Common myeloid progenitor, CD34-positive (primary cell): ENCODE data around the gene AK1.
A peak's percentile ranks its signal among the peaks of the same experiment; 100 is the strongest.

Experiments used
- CTCF ChIA-PET: fragments of 350-600 bp; sonication (Branson Sonifier 250); formaldehyde crosslinking; loops from one replicate; lab custom pipeline; 2021; ENCODE audit warnings: antibody characterized with exemption; lab: Charles Lee
- POLR2A ChIA-PET: fragments of 350-600 bp; sonication (Branson Sonifier 250); formaldehyde crosslinking; loops from one replicate; lab custom pipeline; 2021; ENCODE audit warnings: antibody characterized with exemption; lab: Charles Lee
- DNase-seq, 3 donors: peaks; one replicate each; pipeline versions ENCODE4 v3.0.0 to v3.0.0-alpha.2; 2013
- H3K27ac ChIP-seq, 2 experiments: 1 replicate in 1 of 2; 2 replicates in 1 of 2; pipeline ENCODE4 v1.7.0; 2013; ENCODE audit warnings: inconsistent platforms in 2 of 2, low read length in 2 of 2, mild to moderate bottlenecking in 2 of 2, low read depth in 1 of 2, moderate library complexity in 1 of 2; ENCODE audit not compliant: severe bottlenecking in 2 of 2, insufficient read depth in 1 of 2, poor library complexity in 1 of 2
- H3K27me3 ChIP-seq, 5 experiments: replicated peaks in 2 of 5; 1 replicate in 3 of 5; 2 replicates in 2 of 5; pipeline versions ENCODE4 v1.6.1 to v1.7.0; 2013; ENCODE audit warnings: low read length in 4 of 5, mild to moderate bottlenecking in 2 of 5, moderate library complexity in 2 of 5, inconsistent platforms in 1 of 5; ENCODE audit not compliant: insufficient read depth in 5 of 5, control insufficient read depth in 4 of 5
- H3K36me3 ChIP-seq, 4 experiments: 1 replicate in 2 of 4; 2 replicates in 2 of 4; pipeline versions ENCODE4 v1.6.1 to v1.7.0; 2013; ENCODE audit warnings: low read length in 3 of 4, control low read depth in 1 of 4, mild to moderate bottlenecking in 1 of 4; ENCODE audit not compliant: control insufficient read depth in 4 of 4, insufficient read depth in 4 of 4
- H3K4me1 ChIP-seq, 4 experiments: 1 replicate in 3 of 4; 2 replicates in 1 of 4; pipeline versions ENCODE4 v1.6.1 to v1.7.1; 2013; ENCODE audit warnings: low read length in 3 of 4, mild to moderate bottlenecking in 3 of 4, control low read depth in 1 of 4, inconsistent platforms in 1 of 4, moderate library complexity in 1 of 4; ENCODE audit not compliant: control insufficient read depth in 4 of 4, insufficient read depth in 4 of 4; ENCODE audit errors: control extremely low read depth in 1 of 4
- H3K4me3 ChIP-seq, 7 experiments: 1 replicate in 4 of 7; 2 replicates in 3 of 7; pipeline versions ENCODE4 v1.5.1 to v1.7.0; 2013; ENCODE audit warnings: mild to moderate bottlenecking in 7 of 7, low read length in 6 of 7, moderate library complexity in 6 of 7, inconsistent platforms in 2 of 7, low read depth in 2 of 7, control low read depth in 1 of 7; ENCODE audit not compliant: insufficient read depth in 4 of 7, control insufficient read depth in 1 of 7; ENCODE audit errors: extremely low read depth in 1 of 7
- H3K9me3 ChIP-seq, 5 experiments: 1 replicate in 4 of 5; 2 replicates in 1 of 5; pipeline versions ENCODE4 v1.6.1 to v1.7.1; 2013; ENCODE audit warnings: low read length in 4 of 5, mild to moderate bottlenecking in 2 of 5, inconsistent platforms in 1 of 5, low read depth in 1 of 5, moderate library complexity in 1 of 5; ENCODE audit not compliant: control insufficient read depth in 4 of 5, insufficient read depth in 2 of 5; ENCODE audit errors: control extremely low read depth in 1 of 5
- WGBS: methylation state at CpG from one replicate; pipeline ENCODE4 v1.1.5; 2013; ENCODE audit not compliant: insufficient coverage; 5-methylcytosine and 5-hydroxymethylcytosine counted together

The AK1 gene

DNA sequence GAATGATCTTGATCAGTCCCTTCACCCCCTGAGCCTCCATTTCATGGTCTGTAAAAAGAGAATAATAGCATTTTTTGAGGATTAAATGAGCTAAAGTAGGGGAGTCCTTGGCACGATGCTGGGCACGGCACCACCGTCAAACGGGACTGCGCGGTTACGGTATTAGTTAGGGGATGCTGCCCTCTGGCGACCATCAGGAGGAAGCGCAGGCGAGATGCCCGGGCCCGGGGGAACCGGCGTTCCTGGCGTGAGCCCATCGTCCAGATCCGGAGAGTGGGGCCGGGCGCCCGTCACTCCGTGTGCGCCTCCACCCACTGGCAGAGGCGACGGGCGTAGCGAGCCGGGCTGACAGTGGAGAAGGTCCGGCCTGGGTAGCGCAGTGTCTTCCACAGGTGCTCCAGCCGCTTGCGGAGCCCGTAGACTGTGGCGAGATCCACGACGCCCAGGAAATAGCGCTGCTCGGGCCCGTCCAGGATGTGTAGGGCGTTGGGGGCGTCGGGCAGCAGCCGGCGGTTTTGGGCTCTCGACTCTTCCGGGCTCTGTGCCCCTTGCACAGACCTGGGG lies 44.2 kb upstream of the AK1 start:
- Histone ChIP-seq H3K27me3 (peaks cover 0 to 26% (median 8%) of the 10 kb centered on the region in 5 experiments), H3K4me1 (peaks cover 2 to 36% (median 34%) of the 10 kb centered on the region in 4 experiments), H3K4me3 (peak overlapping the region in 3 of 7 experiments; percentile 4 to 58 (median 56)), H3K36me3 (no peaks in the 10 kb centered on the region), H3K9me3 (no peaks in the 10 kb centered on the region), H3K27ac (no peak overlapping the region)
- CTCF ChIA-PET: interaction anchor here (0.6 to 5.7 kb wide), 38 partner anchors 8 to 427 kb away, joined by 3 to 41 read pairs (median 3); partner anchors contain the start of genes PTRH1, ST6GALNAC6 and TOR2A
- peak in 2 of 3 donors; percentile 64 to 71 for DNase-seq
- 13% methylated on average over 44 of the region's 45 CpGs for WGBS
- POLR2A ChIA-PET: interaction anchor here (0.7 to 1.4 kb wide), 2 partner anchors 8 to 136 kb away, joined by 3 to 6 read pairs; partner anchors contain the start of genes CDK9 and PIP5KL1

DNA sequence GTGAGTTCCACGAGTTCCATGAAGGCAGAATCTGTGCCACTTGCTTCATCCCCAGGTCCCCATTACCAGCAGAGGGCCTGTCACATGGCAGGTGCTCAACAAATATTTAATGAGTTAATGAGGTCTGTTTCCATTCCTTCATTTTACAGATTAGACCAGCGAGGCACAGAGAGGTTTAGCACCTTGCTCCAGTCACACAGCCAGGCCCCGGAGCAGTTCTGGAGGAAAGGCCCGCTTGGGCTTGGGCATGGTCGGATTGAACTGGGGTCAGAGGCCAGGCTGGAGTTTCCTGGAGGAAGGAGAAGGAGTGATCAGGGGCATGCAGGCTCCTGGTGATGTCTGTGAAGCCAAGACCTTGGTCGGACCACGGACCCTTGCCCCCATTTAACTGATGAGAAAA lies 43.3 kb upstream of the AK1 start:
- WGBS: 96% methylated on average over 6 of the region's 7 CpGs
- Histone ChIP-seq H3K27me3 (peaks cover 0 to 17% (median 8%) of the 10 kb centered on the region in 5 experiments), H3K9me3 (no peaks in the 10 kb centered on the region), H3K4me1 (peaks cover 2 to 44% (median 39%) of the 10 kb centered on the region in 4 experiments), H3K4me3 (no peak overlapping the region), H3K36me3 (no peaks in the 10 kb centered on the region), H3K27ac (no peak overlapping the region)
- DNase-seq: no peak
- ChIA-PET CTCF (interaction anchor here (0.6 to 5.7 kb wide), 34 partner anchors 8 to 426 kb away, joined by 3 to 41 read pairs (median 4); partner anchors contain the start of genes PTRH1, ST6GALNAC6 and TOR2A), POLR2A (interaction anchor here (1.4 kb wide), 1 partner anchor 135 kb away, joined by 3 read pairs; the partner anchor contains the start of gene CDK9)

DNA sequence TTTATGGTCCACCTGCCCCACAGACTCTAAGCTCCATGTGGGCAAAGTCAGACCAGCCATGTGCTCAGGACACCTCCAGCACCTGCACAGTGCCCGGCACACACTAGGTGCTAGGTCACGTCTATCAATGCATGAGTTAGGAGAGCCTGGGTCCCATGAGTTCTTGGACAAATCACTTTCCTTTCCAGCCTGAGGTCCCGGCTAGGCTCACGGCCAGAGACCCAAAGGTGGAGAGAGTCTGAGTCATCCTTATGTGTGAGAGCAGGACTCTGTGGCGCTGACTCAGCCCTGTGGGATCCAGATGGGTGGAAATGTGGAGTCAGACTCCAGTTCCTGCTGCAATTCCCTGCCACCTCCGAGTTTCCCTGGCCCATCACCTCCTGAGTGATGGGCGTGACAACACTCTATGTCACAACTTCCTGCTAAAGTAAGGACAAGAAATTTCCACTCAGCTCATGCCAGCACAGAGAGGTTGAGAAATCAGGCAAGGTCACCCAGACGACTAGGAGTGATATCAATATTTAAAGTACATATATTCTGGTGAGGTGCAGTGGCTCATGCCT lies 41.9 kb upstream of the AK1 start:
- Histone ChIP-seq H3K36me3 (peaks cover 0 to 6% (median 2%) of the 10 kb centered on the region in 4 experiments), H3K9me3 (no peaks in the 10 kb centered on the region), H3K4me1 (peaks cover 2 to 59% (median 51%) of the 10 kb centered on the region in 4 experiments), H3K27ac (no peak overlapping the region), H3K27me3 (peaks cover 0 to 5% (median 3%) of the 10 kb centered on the region in 5 experiments), H3K4me3 (no peak overlapping the region)
- CTCF ChIA-PET: interaction anchor here (1.0 to 5.7 kb wide), 10 partner anchors 22 to 419 kb away, joined by 3 to 41 read pairs (median 6); partner anchors contain the start of gene TOR2A
- POLR2A ChIA-PET: no interaction called here
- DNase-seq: peak in 2 of 3 donors; percentile 55 to 65
- 79% methylated on average over 7 of the region's 8 CpGs for WGBS

DNA sequence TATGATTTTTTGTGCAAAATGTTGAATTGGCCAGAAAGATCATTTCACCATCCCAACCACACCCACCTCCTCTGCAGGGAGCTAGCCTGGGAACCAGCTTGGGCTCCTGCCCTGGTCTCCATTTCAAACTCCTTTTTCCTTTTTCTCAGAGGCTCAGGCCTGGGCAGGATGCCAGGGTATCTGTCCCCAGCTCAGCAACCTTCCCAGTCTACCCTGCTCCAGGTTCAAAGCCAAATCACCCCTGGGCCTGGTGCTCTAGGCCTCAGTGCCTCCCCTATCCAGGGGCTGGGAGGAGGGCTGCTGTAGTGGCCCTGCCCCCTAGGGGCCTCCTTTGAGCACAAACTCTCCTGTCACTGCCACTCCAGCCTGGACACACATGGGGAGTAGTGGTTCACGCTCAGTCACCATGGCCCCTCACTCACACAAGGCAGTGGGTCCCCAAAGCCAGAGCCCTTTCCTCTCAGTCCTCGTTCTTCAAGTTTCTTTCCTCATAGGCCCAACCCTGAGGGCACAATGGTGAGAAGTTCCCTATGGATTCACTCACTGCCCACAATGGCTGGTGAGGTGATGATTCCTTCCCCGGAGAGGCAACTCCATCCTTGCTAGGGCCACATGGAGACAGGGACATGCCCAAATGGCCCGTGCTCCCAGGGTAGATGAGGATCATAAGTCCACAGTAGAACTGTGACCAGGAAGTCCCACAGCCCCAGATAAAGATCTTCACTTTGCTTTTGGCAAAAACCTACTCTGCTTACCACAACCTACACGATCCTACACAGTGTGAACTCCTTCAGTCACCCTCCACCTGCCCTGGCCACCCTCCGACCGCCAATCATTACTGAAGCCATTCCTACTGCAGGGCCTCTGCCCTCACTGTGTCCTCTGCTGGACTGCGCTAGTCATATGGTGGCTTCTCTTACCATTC lies 41.0 kb upstream of the AK1 start:
- Histone ChIP-seq H3K27ac (no peak overlapping the region), H3K27me3 (peaks cover 0 to 5% (median 2%) of the 10 kb centered on the region in 5 experiments), H3K4me1 (peaks cover 2 to 59% (median 51%) of the 10 kb centered on the region in 4 experiments), H3K4me3 (no peak overlapping the region), H3K9me3 (no peaks in the 10 kb centered on the region), H3K36me3 (peaks cover 0 to 10% (median 5%) of the 10 kb centered on the region in 4 experiments)
- peak in 1 of 3 donors; percentile 47 for DNase-seq
- CTCF ChIA-PET: interaction anchor here (0.9 to 5.7 kb wide), 11 partner anchors 19 to 330 kb away, joined by 3 to 41 read pairs (median 7); partner anchors contain the start of gene ST6GALNAC6
- WGBS: 75% methylated on average over 5 of the region's 8 CpGs
- POLR2A ChIA-PET: interaction anchor here (3.4 kb wide), 1 partner anchor 20 kb away, joined by 15 read pairs; the partner anchor contains the start of gene ST6GALNAC6

DNA sequence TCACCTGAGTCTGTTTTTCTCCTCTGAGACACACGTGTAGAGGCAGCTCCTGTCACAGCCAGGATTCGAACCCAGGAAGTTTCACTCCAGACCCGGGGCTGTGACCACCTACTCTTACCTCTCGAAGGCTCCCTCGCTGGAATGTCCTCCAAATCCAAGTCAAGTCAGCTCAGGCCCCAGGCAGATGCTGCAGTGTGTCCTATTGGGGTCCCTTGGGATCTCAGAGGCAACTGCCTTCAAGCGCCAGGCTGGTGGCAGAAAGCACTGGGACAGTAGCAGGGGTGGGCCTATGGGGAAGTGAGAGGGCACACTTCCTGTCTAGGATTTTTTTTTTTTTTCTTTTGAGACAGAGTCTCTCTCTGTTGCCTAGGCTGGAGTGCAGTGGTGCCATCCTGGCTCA lies 40.1 kb upstream of the AK1 start:
- 50% methylated on average over 6 of the region's 6 CpGs for WGBS
- Histone ChIP-seq H3K4me3 (peak overlapping the region in 4 of 7 experiments; percentile 40 to 94 (median 52)), H3K36me3 (peaks cover 0 to 15% (median 10%) of the 10 kb centered on the region in 4 experiments), H3K27ac (no peak overlapping the region), H3K4me1 (peaks cover 2 to 64% (median 51%) of the 10 kb centered on the region in 4 experiments), H3K27me3 (peaks cover 0 to 5% (median 0%) of the 10 kb centered on the region in 5 experiments), H3K9me3 (no peaks in the 10 kb centered on the region)
- ChIA-PET CTCF (interaction anchor here (0.8 to 4.4 kb wide), 9 partner anchors 13 to 148 kb away, joined by 3 to 15 read pairs (median 5); partner anchors contain the start of gene ST6GALNAC6), POLR2A (interaction anchor here (0.5 to 3.4 kb wide), 4 partner anchors 19 to 348 kb away, joined by 3 to 15 read pairs (median 8); partner anchors contain the start of gene ST6GALNAC6)
- DNase-seq: no peak
